Stimulated activated CD8-positive, alpha-beta memory T cell treated with anti-CD3 and anti-CD28 coated beads, Interleukin-7, amount 100 ng/mL, for 24 hours (primary cell): ENCODE results near the gene ITPRIPL2.
A peak's percentile ranks its signal among the peaks of the same experiment; 100 is the strongest.

Source experiments
- DNase-seq: peaks from one replicate; pipeline ENCODE4 v3.0.0-alpha.2; 2020; ENCODE audit warnings: low read depth

Gene ITPRIPL2

GRCh38 chr16:19142939-19143598 lies 29.3 kb downstream of the ITPRIPL2 start:
- no peak for DNase-seq

- no peak for DNase-seq
These were observed 29.8 kb downstream of the ITPRIPL2 start for GRCh38 chr16:19143599-19143956.

GRCh38 chr16:19145010-19145409 lies 31.2 kb downstream of the ITPRIPL2 start:
- DNase-seq = no peak

DNA sequence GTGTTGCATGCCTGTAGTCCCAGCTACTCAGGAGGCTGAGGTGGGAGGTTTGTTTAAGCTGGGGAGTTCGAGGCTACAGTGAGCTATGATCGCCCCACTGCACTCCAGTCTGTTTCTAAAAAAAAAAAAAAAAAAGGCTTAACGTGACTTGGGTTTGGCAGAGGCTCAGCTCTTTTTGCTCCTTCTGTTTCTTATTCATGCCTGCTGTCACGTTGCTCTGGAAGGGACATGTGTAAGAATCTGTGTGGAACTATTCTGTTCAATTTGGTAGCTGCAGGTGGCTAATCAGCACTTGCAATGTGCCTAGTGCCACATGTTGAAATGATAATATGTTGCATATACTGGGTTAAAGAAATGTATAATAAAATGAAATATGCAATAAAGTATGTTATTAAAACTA lies 33.4 kb downstream of the ITPRIPL2 start:
- no peak for DNase-seq

- no peak for DNase-seq
These were observed 33.9 kb downstream of the ITPRIPL2 start for GRCh38 chr16:19147627-19148026.

- DNase-seq = no peak
These were observed 34.4 kb downstream of the ITPRIPL2 start for GRCh38 chr16:19148189-19148588.

DNA sequence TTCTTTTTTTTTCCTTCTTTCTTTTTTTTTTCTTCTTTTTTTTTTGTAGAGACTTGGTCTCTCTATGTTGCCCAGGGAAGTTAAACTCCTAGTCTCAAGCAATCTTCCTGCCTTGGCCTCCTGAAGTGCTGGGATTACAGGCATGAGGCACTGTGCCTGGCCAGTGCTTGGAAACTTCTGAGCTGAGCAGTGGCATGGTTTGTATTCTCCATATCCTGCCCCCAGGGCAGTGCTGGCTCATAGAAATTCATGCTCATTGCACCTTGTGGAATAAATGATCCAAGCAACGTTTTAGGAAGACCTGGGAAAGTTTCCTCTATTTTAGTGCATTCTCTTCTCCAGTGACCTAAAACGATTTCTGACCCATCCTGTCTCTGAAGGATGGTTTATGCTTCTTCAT lies 37.5 kb downstream of the ITPRIPL2 start:
- no peak for DNase-seq

- no peak for DNase-seq
These were observed 38.3 kb downstream of the ITPRIPL2 start for GRCh38 chr16:19152042-19152441.

DNA sequence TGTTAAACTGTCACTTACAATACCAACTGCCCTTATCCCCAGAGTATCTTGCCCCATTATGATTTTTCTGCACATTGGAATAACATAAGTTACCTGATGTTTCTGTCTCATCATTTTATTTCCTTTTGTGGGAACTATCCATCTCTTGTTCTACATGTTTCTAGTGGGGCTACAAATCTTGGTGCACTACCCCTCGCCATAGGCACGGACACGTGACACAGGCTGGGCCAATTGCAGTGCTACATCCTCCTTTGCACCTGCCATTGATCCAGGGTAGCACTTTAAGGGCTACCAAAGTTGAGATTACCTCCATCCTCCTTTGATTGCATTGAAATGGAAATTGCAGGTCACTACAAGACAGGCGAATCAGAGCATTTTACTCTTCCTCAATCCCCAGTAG lies 40.1 kb downstream of the ITPRIPL2 start:
- no peak for DNase-seq

- DNase-seq = no peak
These were observed 48.3 kb downstream of the ITPRIPL2 start for GRCh38 chr16:19162085-19162484.

DNA sequence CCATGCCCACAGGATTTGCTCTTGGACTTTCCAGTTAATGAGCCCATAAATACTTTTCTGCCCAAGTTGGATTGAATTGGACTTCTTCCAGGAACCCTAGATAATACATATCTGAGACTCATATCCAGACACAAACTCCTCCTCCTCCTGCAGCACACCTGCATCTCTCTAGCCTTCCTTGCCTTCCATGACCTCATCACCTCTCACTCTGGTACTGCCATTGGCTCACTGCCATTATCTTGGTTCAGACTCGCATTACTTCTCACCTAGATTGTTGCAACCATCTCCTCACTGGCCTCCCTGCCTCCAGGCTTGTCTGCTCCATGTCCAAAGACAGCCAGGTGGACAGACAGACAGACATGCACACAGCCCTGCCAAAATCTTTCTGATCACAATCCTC lies 49.5 kb downstream of the ITPRIPL2 start:
- DNase-seq = no peak

DNA sequence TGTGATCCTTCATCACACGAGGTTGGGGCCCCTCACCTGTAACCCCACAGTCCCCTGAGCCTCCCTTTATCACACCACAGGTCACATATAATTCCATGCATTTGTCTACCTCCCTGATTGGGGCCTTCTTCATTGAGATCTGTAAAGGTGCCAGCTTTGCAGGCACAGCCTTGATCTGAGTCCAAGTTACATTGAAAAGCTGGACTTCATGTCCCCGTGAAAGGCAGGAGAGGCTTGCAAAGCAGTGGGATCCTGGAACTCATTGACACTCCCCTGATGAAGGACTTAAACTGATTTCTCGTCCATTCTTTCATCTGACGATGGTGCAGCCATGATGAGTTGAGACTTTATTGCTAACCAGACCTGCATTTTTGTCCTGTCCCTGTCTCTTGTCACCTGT lies 50.5 kb downstream of the ITPRIPL2 start:
- DNase-seq = no peak

DNA sequence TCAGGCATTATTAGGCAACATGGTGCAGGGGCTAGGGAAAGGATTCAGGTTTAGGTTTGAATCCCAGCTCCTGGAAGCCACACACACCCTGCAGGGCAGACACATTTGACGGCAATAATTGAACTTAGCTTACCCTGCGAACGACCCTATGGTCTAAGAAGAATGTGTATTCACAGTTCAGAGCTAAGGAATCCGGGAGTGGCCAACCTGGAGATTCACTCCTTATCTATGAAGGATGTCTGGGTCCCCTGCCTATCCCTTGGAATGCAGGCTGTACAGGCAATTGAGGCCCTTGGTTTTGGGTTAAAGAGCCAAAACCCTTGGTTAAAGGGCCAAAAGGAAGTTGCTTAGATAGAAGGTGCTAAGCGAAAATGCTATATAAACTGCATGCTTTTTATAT lies 51.3 kb downstream of the ITPRIPL2 start:
- DNase-seq = no peak

DNA sequence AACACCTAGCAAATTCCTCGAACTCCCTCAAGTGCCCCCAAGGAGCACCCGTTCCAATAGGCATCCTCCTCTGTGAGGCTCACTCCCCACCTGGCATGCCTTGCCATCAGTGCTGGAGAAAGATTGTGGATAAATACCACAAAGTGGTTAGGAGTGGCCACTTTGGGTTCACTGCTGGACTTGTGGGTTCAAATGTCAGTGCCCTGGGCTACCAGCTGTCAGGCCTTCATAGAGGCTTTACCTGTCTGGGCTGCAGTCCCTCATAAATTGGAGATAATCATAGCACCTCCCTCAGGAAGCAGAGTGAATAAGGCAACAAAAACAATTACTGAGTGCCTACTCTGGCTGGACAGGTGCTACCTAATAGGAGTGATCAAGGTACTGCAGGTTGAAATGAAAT lies 52.7 kb downstream of the ITPRIPL2 start:
- no peak for DNase-seq

- DNase-seq = peak; percentile 3
These were observed 54.1 kb downstream of the ITPRIPL2 start, which contains the start of gene SYT17 for GRCh38 chr16:19167710-19168370. SYT17 (plus strand) TSS chr16:19168240; CDS start chr16:19168647, 407 bp downstream.

DNA sequence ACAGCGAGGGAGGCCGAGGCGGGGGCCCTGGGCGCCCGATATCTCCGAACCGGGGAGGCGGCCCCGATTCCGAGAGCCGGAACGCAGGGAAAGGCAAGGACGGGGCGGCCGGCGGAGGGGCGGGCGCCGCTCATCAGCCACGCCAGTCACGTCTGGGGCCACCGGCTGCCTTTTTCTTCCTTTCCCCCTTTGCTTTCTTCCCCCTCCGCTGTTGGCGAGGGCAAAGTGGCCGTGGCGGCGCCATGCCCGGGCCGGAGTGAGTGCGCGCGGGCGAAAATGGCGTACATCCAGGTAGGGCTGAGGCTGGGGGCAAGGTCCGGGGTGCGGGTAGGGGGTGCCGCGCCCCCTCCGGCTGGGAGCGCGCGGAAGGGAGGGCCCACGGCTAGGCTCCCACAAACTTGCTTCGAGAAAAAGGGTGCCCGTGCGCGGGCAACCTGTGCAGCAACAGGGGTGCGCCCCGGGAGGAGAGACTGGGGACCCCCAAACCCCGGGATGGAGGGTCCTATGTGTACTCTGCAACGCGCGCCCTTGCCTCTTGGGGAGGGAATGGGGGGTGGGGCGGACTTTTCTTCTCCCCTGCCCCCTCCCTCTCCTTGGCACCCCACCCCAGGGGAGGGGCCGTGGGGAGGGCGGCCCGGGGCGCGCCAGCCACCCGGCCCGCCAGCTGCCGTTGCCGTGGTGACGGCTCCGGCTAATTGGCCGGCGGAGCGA lies 54.8 kb downstream of the ITPRIPL2 start:
- DNase-seq = no peak

DNA sequence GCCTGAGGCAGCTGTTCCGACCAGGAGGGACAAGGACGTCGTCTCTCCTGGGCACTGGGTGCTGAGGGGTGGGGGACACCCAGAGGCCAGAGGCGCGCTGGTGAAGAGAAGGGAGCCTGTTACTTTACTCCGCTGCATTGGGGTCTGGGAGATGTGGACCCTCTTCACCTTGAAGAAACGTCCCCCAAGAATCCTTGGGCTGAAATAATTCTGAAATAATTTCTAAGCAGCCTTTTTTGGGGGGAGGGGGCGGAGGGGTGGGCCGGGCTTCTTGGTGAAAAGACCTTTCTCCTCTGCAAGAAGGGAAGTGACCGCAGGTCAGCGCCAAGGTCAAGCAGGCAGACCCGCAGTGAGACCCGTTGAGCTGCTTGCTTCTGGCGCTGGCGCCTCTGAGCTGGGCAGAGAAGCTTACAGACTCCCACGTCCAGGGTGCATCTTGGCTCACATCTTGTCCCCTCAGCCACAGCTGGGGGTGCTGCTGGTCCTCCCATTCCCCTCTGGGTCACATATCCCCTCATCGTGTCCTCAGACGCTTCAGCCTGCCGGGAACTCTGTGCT lies 55.4 kb downstream of the ITPRIPL2 start:
- no peak for DNase-seq

GRCh38 chr16:19170043-19170655 lies 56.4 kb downstream of the ITPRIPL2 start:
- no peak for DNase-seq
